HCT116 (cell line): Measurements from ENCODE around the gene ZC3H12D. TPM values are rescaled to one million over a fixed set of nuclear protein-coding genes. Genes with fewer than 3 reads are reported as not detected.

ENCODE experiments used
- ATAC-seq: fragments of 200-7000 bp; cut with Tn5 transposase; 2 replicates; pipeline ENCODE4 v1.9.1; 2020; ENCODE audit warnings: mild to moderate bottlenecking, moderate library complexity
- Bru-seq: library from RNA; stranded (reverse); fragments of 400-500 nt; gene quantifications from one replicate; lab custom pipeline; 2021; lab: Mats Ljungman, UMichigan
- BruChase-seq, 2 experiments: library from RNA; stranded (reverse); fragments of 400-500 nt; gene quantifications; one replicate each; lab custom pipeline; 2021; lab: Mats Ljungman, UMichigan
- BruUV-seq: library from RNA; stranded (reverse); fragments of 400-500 nt; replicated peaks from 2 replicates; lab custom pipeline; 2021; lab: Mats Ljungman, UMichigan
- CTCF ChIA-PET: fragments of 300-600 bp; sonication (Branson Sonifier 250); formaldehyde crosslinking; loops from one replicate; lab custom pipeline; 2021; ENCODE audit warnings: antibody characterized with exemption; lab: Charles Lee
- POLR2A ChIA-PET: fragments of 300-600, 350-600 bp; sonication (Branson Sonifier 250); formaldehyde crosslinking; loops from one replicate; lab custom pipeline; 2021; ENCODE audit warnings: antibody characterized with exemption; lab: Charles Lee
- RAD21 ChIA-PET, 2 experiments: fragments of 300-600 bp; sonication (Branson Sonifier 250); formaldehyde crosslinking; loops; one replicate each; lab custom pipeline; 2023; ENCODE audit warnings: low total read pairs in 2 of 2; ENCODE audit not compliant: uncharacterized antibody in 2 of 2, unreplicated experiment in 2 of 2, low non-redundant PET in 1 of 2; lab: Charles Lee
- DNase-seq: peaks from one replicate; pipeline ENCODE4 v3.0.0-alpha.2; 2010; ENCODE audit warnings: low read depth, low spot score
- H2AFZ ChIP-seq: fragments of 200-600 bp; shearing (Covaris generic), sonication (generic); 2 replicates; pipeline ENCODE4 v1.6.1; 2017; ENCODE audit warnings: low read depth, mixed run types, mixed read lengths, antibody characterized with exemption, low read length; ENCODE audit not compliant: poor library complexity, severe bottlenecking
- H3K27ac ChIP-seq: 2 replicates; pipeline ENCODE4 v1.5.1; 2012; ENCODE audit warnings: low read depth, low read length
- H3K27me3 ChIP-seq: fragments of 200-600 bp; sonication (generic); 2 replicates; pipeline ENCODE4 v1.6.1; 2016; ENCODE audit warnings: mixed run types, low read length, mixed read lengths; ENCODE audit not compliant: insufficient read depth
- H3K36me3 ChIP-seq, 2 experiments: fragments of 200-500 bp in 1 of 2; fragments of 200-600 bp in 1 of 2; sonication (Bioruptor generic) in 1 of 2; sonication (generic) in 1 of 2; 2 replicates each; pipeline versions ENCODE4 v1.5.1 to v1.6.1; 2014 to 2016; ENCODE audit warnings: low read length in 2 of 2, inconsistent platforms in 1 of 2, mixed read lengths in 1 of 2, mixed run types in 1 of 2; ENCODE audit not compliant: insufficient read depth in 2 of 2, control insufficient read depth in 1 of 2
- H3K4me1 ChIP-seq, 2 experiments: fragments of 200-600 bp in 1 of 2; sonication (generic) in 1 of 2; 2 replicates each; pipeline versions ENCODE4 v1.5.1 to v1.6.1; 2012 to 2017; ENCODE audit warnings: low read length in 2 of 2, inconsistent platforms in 1 of 2, mild to moderate bottlenecking in 1 of 2, mixed read lengths in 1 of 2, mixed run types in 1 of 2, moderate library complexity in 1 of 2; ENCODE audit not compliant: insufficient read depth in 2 of 2, control insufficient read depth in 1 of 2
- H3K4me2 ChIP-seq: fragments of 200-600 bp; sonication (generic); 2 replicates; pipeline ENCODE4 v1.6.1; 2017; ENCODE audit warnings: mixed run types, low read length, mixed read lengths
- H3K4me3 ChIP-seq, 2 experiments: fragments of 200-600 bp in 1 of 2; sonication (generic) in 1 of 2; replicated peaks in 1 of 2; 2 replicates each; pipeline ENCODE4 v1.5.1; 2011 to 2016; ENCODE audit warnings: low read length in 2 of 2, control low read depth in 1 of 2, low read depth in 1 of 2, mild to moderate bottlenecking in 1 of 2, mixed read lengths in 1 of 2, mixed run types in 1 of 2
- H3K79me2 ChIP-seq: fragments of 200-600 bp; sonication (generic); 2 replicates; pipeline ENCODE4 v1.6.1; 2017; ENCODE audit warnings: mild to moderate bottlenecking, mixed run types, low read length, moderate library complexity, mixed read lengths; ENCODE audit not compliant: insufficient read depth
- H3K9ac ChIP-seq: fragments of 200-600 bp; sonication (generic); 2 replicates; pipeline ENCODE4 v1.6.1; 2016; ENCODE audit warnings: low read length, mixed read lengths
- H3K9me2 ChIP-seq: fragments of 200-600 bp; sonication (generic), shearing (Covaris generic); 2 replicates; pipeline ENCODE4 v1.6.1; 2017; ENCODE audit warnings: mixed run types, mild to moderate bottlenecking, moderate library complexity; ENCODE audit not compliant: insufficient read depth
- H3K9me3 ChIP-seq, 2 experiments: fragments of 200-500 bp in 1 of 2; fragments of 200-600 bp in 1 of 2; sonication (Bioruptor generic) in 1 of 2; sonication (generic) in 1 of 2; 2 replicates each; pipeline ENCODE4 v1.6.1; 2014 to 2017; ENCODE audit warnings: low read length in 2 of 2, mixed read lengths in 2 of 2, inconsistent platforms in 1 of 2, low read depth in 1 of 2, mild to moderate bottlenecking in 1 of 2, mixed run types in 1 of 2, moderate library complexity in 1 of 2; ENCODE audit not compliant: control insufficient read depth in 1 of 2, insufficient read depth in 1 of 2
- H4K20me1 ChIP-seq: fragments of 200-600 bp; sonication (generic), shearing (Covaris generic); 2 replicates; pipeline ENCODE4 v1.6.1; 2017; ENCODE audit warnings: mixed run types, mild to moderate bottlenecking, moderate library complexity; ENCODE audit not compliant: insufficient read depth
- CTCF ChIP-seq, 3 experiments: fragments of 200-600 bp in 1 of 3; sonication (generic) in 1 of 3; IDR thresholded peaks in 2 of 3; conservative IDR thresholded peaks in 1 of 3; 2 replicates each; pipeline ENCODE4 v1.5.1; 2012 to 2017; ENCODE audit warnings: low read depth in 2 of 3, low read length in 2 of 3, antibody characterized with exemption in 1 of 3, borderline replicate concordance in 1 of 3, control low read depth in 1 of 3, mild to moderate bottlenecking in 1 of 3, mixed read lengths in 1 of 3, mixed run types in 1 of 3, moderate library complexity in 1 of 3; ENCODE audit not compliant: insufficient read depth in 1 of 3
- EZH2 ChIP-seq: fragments of 200-600 bp; sonication (generic); IDR thresholded peaks from 2 replicates; pipeline ENCODE4 v1.6.1; 2017; ENCODE audit warnings: antibody characterized with exemption, mixed run types
- JUND ChIP-seq: IDR thresholded peaks from 2 replicates; pipeline ENCODE4 v1.6.1; 2012
- RAD21 ChIP-seq: IDR thresholded peaks from 2 replicates; pipeline ENCODE4 v1.6.1; 2012; ENCODE audit warnings: low read depth, mild to moderate bottlenecking
- SP1 ChIP-seq: IDR thresholded peaks from 2 replicates; pipeline ENCODE4 v1.6.1; 2012; ENCODE audit warnings: low read depth
- intact Hi-C: fragments of 100-400 bp; cut with micrococcal nuclease; formaldehyde crosslinking; loops from 2 replicates; pipeline ENCODE4 v1.10.0; 2022
- long read RNA-seq: library from polyadenylated mRNA; unstranded; transcript quantifications from one replicate; pipeline ENCODE4 v2.0.0, GENCODE V29; 2021; ENCODE audit not compliant: unreplicated experiment
- polyA plus RNA-seq: library from polyadenylated mRNA; unstranded; fragments of >200 nt; gene quantifications from 2 replicates; pipeline ENCODE4 v1.2.1, GENCODE V29; 2012; ENCODE audit warnings: missing spikeins
- total RNA-seq: library from RNA; stranded (reverse); gene quantifications from one replicate; pipeline ENCODE4 v1.2.1, GENCODE V29; 2021; ENCODE audit not compliant: unreplicated experiment
- TF ChIP-seq, protein P1 (sequence below): IDR thresholded peaks from 2 replicates; pipeline ENCODE4 v1.6.1; 2012
- TF ChIP-seq, protein P2 (sequence below): IDR thresholded peaks from 2 replicates; pipeline ENCODE4 v1.6.1; 2012; ENCODE audit warnings: low read depth

ZC3H12D gene
- 0.30 TPM for total RNA-seq
- 0.05 TPM in 1 of 2 replicates, not detected in the other for polyA plus RNA-seq
- percentile 22 among the genes with signal in this experiment for Bru-seq, nascent RNA
- BruChase-seq, experiment 1, labeled RNA remaining after a 6-hour chase = percentile 21 among the genes with signal in this experiment
- BruChase-seq, experiment 2, labeled RNA remaining after a 2-hour chase = percentile 26 among the genes with signal in this experiment
- long read RNA-seq = 0 reads

DNA sequence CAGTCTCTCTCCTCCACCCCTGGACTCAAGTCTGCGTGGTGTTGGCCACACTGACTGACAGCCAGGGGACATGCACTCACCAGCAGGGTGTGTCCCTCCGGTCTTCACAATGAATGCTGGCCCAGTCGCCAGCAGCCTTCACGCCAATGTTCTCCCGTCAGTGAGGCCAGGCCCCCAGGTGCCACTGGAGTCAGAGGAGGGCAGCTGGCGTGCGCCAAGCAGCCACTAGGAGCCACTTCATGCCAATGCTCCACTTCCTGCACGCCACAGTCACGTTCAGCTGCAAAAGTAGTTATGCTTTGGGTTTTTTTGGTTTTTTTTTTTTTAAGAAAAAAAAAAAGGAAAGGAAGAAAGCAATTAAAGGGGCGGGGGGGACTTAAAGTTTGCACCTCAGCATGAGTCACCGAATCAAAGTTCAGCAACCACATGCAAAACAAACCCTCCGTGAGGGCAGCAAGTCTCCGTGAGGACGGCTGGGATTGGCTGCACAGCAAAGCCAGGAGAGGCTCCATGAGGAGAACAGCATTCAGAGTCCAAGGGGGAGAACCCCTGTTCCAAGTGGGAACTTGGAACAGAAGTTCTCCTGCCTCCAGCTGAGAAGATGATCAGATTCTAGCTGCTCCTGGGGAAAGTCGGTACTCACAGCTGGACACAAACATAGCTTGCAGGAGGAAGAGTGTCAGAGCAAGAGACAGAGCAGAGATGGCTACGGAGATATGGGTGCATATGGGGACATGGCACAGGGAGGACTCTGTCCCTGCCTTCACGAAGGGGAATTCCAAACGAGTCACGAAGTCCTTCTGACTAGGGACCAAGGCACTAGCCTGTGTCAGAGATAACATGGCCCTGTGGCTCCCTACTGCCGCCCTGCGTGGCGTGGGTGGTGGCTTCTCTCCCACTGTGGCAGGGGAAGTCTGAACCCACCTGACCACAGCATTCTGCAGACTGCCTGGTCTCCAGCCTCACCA lies at the start of gene ZC3H12D:
Gene ZC3H12D (minus strand): TSS at position 282 of the 968 bp plus-strand sequence. CDS start 10,471 bp downstream, outside the sequence.
- ChIA-PET POLR2A (no interaction called here), CTCF (no interaction called here), RAD21 (no interaction called here)
- Histone ChIP-seq H3K79me2 (no peaks in the 10 kb centered on the region), H3K9me2 (no peaks in the 10 kb centered on the region), H3K9ac (no peak within 1 kb of the TSS), H3K4me1 (peaks cover 13 to 18% of the 10 kb centered on the region in 2 experiments; a peak in 3 of 4 replicates), H3K27ac (no peak within 1 kb of the TSS), H3K4me2 (peak within 1 kb of the TSS; percentile 76), H4K20me1 (no peaks in the 10 kb centered on the region), H3K36me3 (no peaks in the 10 kb centered on the region), H2AFZ (peak within 1 kb of the TSS; percentile 90), H3K27me3 (no peaks in the 10 kb centered on the region), H3K9me3 (no peaks in the 10 kb centered on the region), H3K4me3 (peak within 1 kb of the TSS; percentile 13 to 35)
- TF ChIP-seq, protein P1, sequence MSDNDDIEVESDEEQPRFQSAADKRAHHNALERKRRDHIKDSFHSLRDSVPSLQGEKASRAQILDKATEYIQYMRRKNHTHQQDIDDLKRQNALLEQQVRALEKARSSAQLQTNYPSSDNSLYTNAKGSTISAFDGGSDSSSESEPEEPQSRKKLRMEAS = peak; percentile 49
- TF ChIP-seq, protein P2, sequence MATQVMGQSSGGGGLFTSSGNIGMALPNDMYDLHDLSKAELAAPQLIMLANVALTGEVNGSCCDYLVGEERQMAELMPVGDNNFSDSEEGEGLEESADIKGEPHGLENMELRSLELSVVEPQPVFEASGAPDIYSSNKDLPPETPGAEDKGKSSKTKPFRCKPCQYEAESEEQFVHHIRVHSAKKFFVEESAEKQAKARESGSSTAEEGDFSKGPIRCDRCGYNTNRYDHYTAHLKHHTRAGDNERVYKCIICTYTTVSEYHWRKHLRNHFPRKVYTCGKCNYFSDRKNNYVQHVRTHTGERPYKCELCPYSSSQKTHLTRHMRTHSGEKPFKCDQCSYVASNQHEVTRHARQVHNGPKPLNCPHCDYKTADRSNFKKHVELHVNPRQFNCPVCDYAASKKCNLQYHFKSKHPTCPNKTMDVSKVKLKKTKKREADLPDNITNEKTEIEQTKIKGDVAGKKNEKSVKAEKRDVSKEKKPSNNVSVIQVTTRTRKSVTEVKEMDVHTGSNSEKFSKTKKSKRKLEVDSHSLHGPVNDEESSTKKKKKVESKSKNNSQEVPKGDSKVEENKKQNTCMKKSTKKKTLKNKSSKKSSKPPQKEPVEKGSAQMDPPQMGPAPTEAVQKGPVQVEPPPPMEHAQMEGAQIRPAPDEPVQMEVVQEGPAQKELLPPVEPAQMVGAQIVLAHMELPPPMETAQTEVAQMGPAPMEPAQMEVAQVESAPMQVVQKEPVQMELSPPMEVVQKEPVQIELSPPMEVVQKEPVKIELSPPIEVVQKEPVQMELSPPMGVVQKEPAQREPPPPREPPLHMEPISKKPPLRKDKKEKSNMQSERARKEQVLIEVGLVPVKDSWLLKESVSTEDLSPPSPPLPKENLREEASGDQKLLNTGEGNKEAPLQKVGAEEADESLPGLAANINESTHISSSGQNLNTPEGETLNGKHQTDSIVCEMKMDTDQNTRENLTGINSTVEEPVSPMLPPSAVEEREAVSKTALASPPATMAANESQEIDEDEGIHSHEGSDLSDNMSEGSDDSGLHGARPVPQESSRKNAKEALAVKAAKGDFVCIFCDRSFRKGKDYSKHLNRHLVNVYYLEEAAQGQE = no peak
- no peak for TF ChIP-seq EZH2
- peak; percentile 20; the same call in 1 of the 2 replicates for TF ChIP-seq JUND
- TF ChIP-seq SP1 = peak; percentile 20; the same call in 1 of the 2 replicates
- TF ChIP-seq RAD21 = peak; percentile 18; the same call in 1 of the 2 replicates
- peak in 2 of 3 experiments; percentile 41 to 48; a peak in 4 of 6 replicates for TF ChIP-seq CTCF (IDR thresholded peaks at IDR 0.05 in 2 of 3, conservative IDR thresholded peaks at IDR 0.05 in 1 of 3; ENCODE audit: borderline replicate concordance in 1 of 3, insufficient read depth in 1 of 3, low read depth in 2 of 3, low read length in 2 of 3)
- intact Hi-C loops = no loop called here
- BruUV-seq = no TSS peak
- peak; percentile 91 for ATAC-seq
- DNase-seq = peak; percentile 38
